IMR-90 (cell line): ENCODE results near the gene ZNF185. TPM values are rescaled to one million over a fixed set of nuclear protein-coding genes. Genes with fewer than 3 reads are reported as not detected.

Experiments
- ATAC-seq: fragments of 200-7000 bp; cut with Tn5 transposase; 2 replicates; pipeline ENCODE4 v1.9.1; 2020; ENCODE audit warnings: low read depth, mild to moderate bottlenecking, moderate library complexity
- BruUV-seq: library from RNA; stranded (reverse); fragments of 400-500 nt; replicated peaks from 2 replicates; lab custom pipeline; 2021; lab: Mats Ljungman, UMichigan
- CTCF ChIA-PET: fragments of 300-600 bp; formaldehyde crosslinking; extraction: SDS; loops from one replicate; lab custom pipeline; 2021; ENCODE audit warnings: antibody characterized with exemption; lab: Yijun Ruan, JAX
- POLR2A ChIA-PET: fragments of 300-600 bp; sonication (Branson Sonifier 250); formaldehyde crosslinking; loops from one replicate; lab custom pipeline; 2022; ENCODE audit warnings: antibody characterized with exemption; ENCODE audit not compliant: unreplicated experiment; lab: Charles Lee
- DNase-seq: peaks from one replicate; pipeline ENCODE4 v3.0.0; 2013
- H2AFZ ChIP-seq: replicated peaks from 2 replicates; pipeline ENCODE3; 2013; ENCODE audit warnings: low read length, mild to moderate bottlenecking; ENCODE audit not compliant: poor library complexity
- H2AK5ac ChIP-seq: 2 replicates; pipeline ENCODE4 v1.6.1; 2013; ENCODE audit warnings: low read depth, low read length, inconsistent platforms
- H2AK9ac ChIP-seq: replicated peaks from 2 replicates; pipeline ENCODE3; 2013; ENCODE audit warnings: mild to moderate bottlenecking, low read depth, low read length, moderate library complexity; ENCODE audit not compliant: poor library complexity
- H2BK120ac ChIP-seq: 2 replicates; pipeline ENCODE4 v1.6.1; 2013; ENCODE audit warnings: low read depth, low read length, inconsistent platforms
- H2BK15ac ChIP-seq: 3 replicates; pipeline ENCODE4 v1.6.1; 2013; ENCODE audit warnings: low read depth, low read length, inconsistent platforms
- H2BK20ac ChIP-seq: 2 replicates; pipeline ENCODE4 v1.6.1; 2013; ENCODE audit warnings: low read depth, mild to moderate bottlenecking, inconsistent platforms, low read length, moderate library complexity
- H2BK5ac ChIP-seq: 2 replicates; pipeline ENCODE4 v1.6.1; 2013; ENCODE audit warnings: mild to moderate bottlenecking, low read depth, low read length, inconsistent platforms; ENCODE audit not compliant: poor library complexity, severe bottlenecking
- H3K14ac ChIP-seq: replicated peaks from 2 replicates; pipeline ENCODE4 v1.6.1; 2013; ENCODE audit warnings: low read depth, low read length, inconsistent platforms
- H3K18ac ChIP-seq: 2 replicates; pipeline ENCODE4 v1.6.1; 2013; ENCODE audit warnings: low read depth, low read length, control low read depth
- H3K23ac ChIP-seq: 2 replicates; pipeline ENCODE4 v1.6.1; 2013; ENCODE audit warnings: low read depth, low read length, inconsistent platforms
- H3K27ac ChIP-seq: 2 replicates; pipeline ENCODE4 v1.5.1; 2013; ENCODE audit warnings: mild to moderate bottlenecking, control low read depth, low read length; ENCODE audit not compliant: insufficient read depth
- H3K27me3 ChIP-seq: 2 replicates; pipeline ENCODE4 v1.6.1; 2013; ENCODE audit warnings: low read length; ENCODE audit not compliant: control insufficient read depth, insufficient read depth
- H3K36me3 ChIP-seq: 2 replicates; pipeline ENCODE4 v1.6.1; 2013; ENCODE audit warnings: low read length, mixed read lengths; ENCODE audit not compliant: control insufficient read depth, insufficient read depth
- H3K4ac ChIP-seq: 2 replicates; pipeline ENCODE4 v1.6.1; 2013; ENCODE audit warnings: low read depth, low read length, inconsistent platforms
- H3K4me1 ChIP-seq: 2 replicates; pipeline ENCODE4 v1.6.1; 2013; ENCODE audit warnings: low read length, mixed read lengths; ENCODE audit not compliant: control insufficient read depth, insufficient read depth
- H3K4me2 ChIP-seq: 2 replicates; pipeline ENCODE4 v1.6.1; 2013; ENCODE audit warnings: low read depth, mild to moderate bottlenecking, control low read depth, low read length, moderate library complexity
- H3K4me3 ChIP-seq: 2 replicates; pipeline ENCODE4 v1.5.1; 2013; ENCODE audit warnings: low read depth, mild to moderate bottlenecking, control low read depth, low read length, moderate library complexity; ENCODE audit not compliant: insufficient read depth
- H3K56ac ChIP-seq: 2 replicates; pipeline ENCODE4 v1.6.1; 2013; ENCODE audit warnings: low read length, inconsistent platforms; ENCODE audit not compliant: insufficient read depth; ENCODE audit errors: extremely low read depth
- H3K79me1 ChIP-seq, 2 experiments: 2 replicates each; pipeline ENCODE4 v1.6.1; 2013; ENCODE audit warnings: low read length in 2 of 2, inconsistent platforms in 1 of 2, low read depth in 1 of 2
- H3K9ac ChIP-seq: 2 replicates; pipeline ENCODE4 v1.6.1; 2013; ENCODE audit warnings: low read depth, low read length, control low read depth
- H3K9me1 ChIP-seq: 2 replicates; pipeline ENCODE4 v1.6.1; 2013; ENCODE audit warnings: low read length, inconsistent platforms; ENCODE audit not compliant: insufficient read depth
- H3K9me3 ChIP-seq: 2 replicates; pipeline ENCODE4 v1.6.1; 2013; ENCODE audit warnings: low read length; ENCODE audit not compliant: control insufficient read depth, insufficient read depth
- H4K20me1 ChIP-seq: 2 replicates; pipeline ENCODE4 v1.6.1; 2013; ENCODE audit warnings: low read length, inconsistent platforms; ENCODE audit not compliant: insufficient read depth
- H4K5ac ChIP-seq: 2 replicates; pipeline ENCODE4 v1.6.1; 2013; ENCODE audit warnings: mild to moderate bottlenecking, low read depth, low read length, control low read depth
- H4K8ac ChIP-seq, 2 experiments: 2 replicates each; pipeline ENCODE4 v1.6.1; 2013; ENCODE audit warnings: low read depth in 2 of 2, low read length in 2 of 2, control low read depth in 1 of 2, inconsistent platforms in 1 of 2
- H4K91ac ChIP-seq: 2 replicates; pipeline ENCODE4 v1.6.1; 2013; ENCODE audit warnings: low read depth, low read length, inconsistent platforms; ENCODE audit not compliant: insufficient read depth
- CEBPB ChIP-seq: IDR thresholded peaks from 2 replicates; pipeline ENCODE4 v1.6.1; 2012; ENCODE audit warnings: low read depth, low read length, improper control_type of control experiment
- MAZ ChIP-seq: IDR thresholded peaks from 2 replicates; pipeline ENCODE4 v1.6.1; 2012; ENCODE audit warnings: low read depth, mild to moderate bottlenecking, low read length, improper control_type of control experiment, moderate library complexity, borderline replicate concordance
- POLR2A ChIP-seq: IDR thresholded peaks from 2 replicates; pipeline ENCODE4 v1.6.1; 2012; ENCODE audit warnings: mild to moderate bottlenecking, low read depth, low read length
- RAD21 ChIP-seq: IDR thresholded peaks from 2 replicates; pipeline ENCODE4 v1.6.1; 2012; ENCODE audit warnings: low read length, improper control_type of control experiment
- SMC3 ChIP-seq: fragments of 150-350 bp; IDR thresholded peaks from 2 replicates; pipeline ENCODE4 v1.6.1; 2016; ENCODE audit warnings: low read depth, mild to moderate bottlenecking, antibody characterized with exemption, low read length, moderate library complexity
- WGBS, 2 experiments: methylation state at CpG; one replicate each; pipeline versions ENCODE4 v1.1.5 to v1.1.7; 2013; ENCODE audit warnings: missing lambda C conversion rate in 2 of 2; ENCODE audit not compliant: insufficient read length in 1 of 2; ENCODE audit errors: extremely low coverage in 2 of 2; 5-methylcytosine and 5-hydroxymethylcytosine counted together
- dilution Hi-C: fragments of 300-500 bp; cut with HindIII; formaldehyde crosslinking; loops from one replicate; pipeline ENCODE4 v1.14.3; 2018; ENCODE audit warnings: low sequenced_read_pairs; ENCODE audit not compliant: unreplicated experiment
- in situ Hi-C: fragments of 300-500 bp; cut with MboI; formaldehyde crosslinking; loops from 3 replicates; pipeline ENCODE4 v1.14.3; 2019; ENCODE audit warnings: low sequenced_read_pairs, inconsistent platforms, mixed read lengths
- intact Hi-C: fragments of 100-400 bp; cut with micrococcal nuclease; formaldehyde crosslinking; loops from 2 replicates; pipeline ENCODE4 v1.10.0; 2022
- polyA plus RNA-seq, 3 experiments: library from polyadenylated mRNA; depleted of rRNA; stranded (reverse); fragments of >200 nt; gene quantifications; 2 replicates each; pipeline ENCODE4 v1.2.3, GENCODE V29; 2012; ENCODE audit warnings: low replicate concordance in 1 of 3
- total RNA-seq: library from RNA; depleted of rRNA; stranded (reverse); fragments of >200 nt; gene quantifications from 2 replicates; pipeline ENCODE4 v1.2.3, GENCODE V29; 2012

Gene ZNF185
- total and polyA plus RNA-seq, 2 of the 4 experiments (the other 2 are of a cell fraction): 3.2 to 6.3 TPM

DNA sequence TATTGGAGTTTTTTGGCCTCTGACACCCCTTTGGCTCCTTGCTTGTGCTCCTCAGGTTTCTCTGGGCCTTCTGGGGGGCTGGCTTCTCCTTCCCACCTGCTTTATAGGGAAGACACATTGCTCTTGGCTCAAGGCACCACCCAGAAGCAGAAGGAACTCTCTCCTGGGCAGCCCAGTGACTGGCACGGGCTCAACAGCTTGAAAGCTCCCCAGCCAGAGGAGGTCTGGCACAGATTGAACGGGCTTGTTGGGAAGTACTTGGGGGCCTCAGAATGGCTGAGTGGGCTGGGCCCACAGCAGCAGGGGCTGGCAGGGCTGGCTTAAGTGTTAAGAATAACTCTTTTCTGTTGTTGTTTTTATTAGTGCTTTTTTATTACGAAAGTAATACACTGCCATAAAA is 11.2 kb upstream of the ZNF185 start:
- Histone ChIP-seq H2AK5ac (no peak overlapping the region), H2BK15ac (no peak overlapping the region), H2BK5ac (no peak overlapping the region), H3K27ac (no peak overlapping the region), H3K27me3 (peaks cover 25% of the 10 kb centered on the region), H3K18ac (no peak overlapping the region), H3K4me2 (no peak overlapping the region), H3K9me1 (no peaks in the 10 kb centered on the region), H3K9me3 (no peaks in the 10 kb centered on the region; the same call in none of the 2 replicates), H3K14ac (no peak overlapping the region), H3K79me1 (no peaks in the 10 kb centered on the region), H3K9ac (no peak overlapping the region), H4K91ac (no peak overlapping the region), H3K56ac (no peak overlapping the region), H4K20me1 (no peaks in the 10 kb centered on the region), H3K4me3 (no peak overlapping the region), H2BK120ac (no peak overlapping the region), H4K5ac (no peak overlapping the region), H3K23ac (no peak overlapping the region), H2BK20ac (no peak overlapping the region), H2AFZ (no peak overlapping the region), H4K8ac (no peak overlapping the region), H3K36me3 (no peaks in the 10 kb centered on the region), H3K4ac (no peak overlapping the region), H3K4me1 (no peaks in the 10 kb centered on the region), H2AK9ac (no peak overlapping the region)
- 17% methylated on average over 1 of the region's 3 CpGs; no CpG with 5 or more reads in 1 of the 2 experiments for WGBS, 2 experiments
- DNase-seq (no peak), ATAC-seq (no peak)
- no TSS peak for BruUV-seq
- in situ Hi-C loops: no loop called here
- dilution Hi-C loops: no loop called here
- TF ChIP-seq RAD21 (no peak), SMC3 (no peak), CEBPB (no peak), POLR2A (no peak), MAZ (no peak)
- ChIA-PET CTCF (no interaction called here), POLR2A (no interaction called here)
- intact Hi-C loops: no loop called here
